K562 (cell line): Measurements from ENCODE around the gene JAG2. TPM values are rescaled to one million over a fixed set of nuclear protein-coding genes. Genes with fewer than 3 reads are reported as not detected.

Source experiments
- ATAC-seq: fragments of 200-7000 bp; cut with Tn5 transposase; 3 replicates; pipeline ENCODE4 v1.9.1; 2020; ENCODE audit warnings: moderate library complexity
- BruUV-seq: library from RNA; stranded (reverse); fragments of 400-500 nt; replicated peaks from 2 replicates; lab custom pipeline; 2021; lab: Mats Ljungman, UMichigan
- CTCF ChIA-PET: fragments of 300-600 bp; formaldehyde crosslinking; extraction: SDS; loops from one replicate; lab custom pipeline; 2021; ENCODE audit warnings: low intra/inter-chr PET ratio; lab: Yijun Ruan, JAX
- POLR2A ChIA-PET: fragments of 300-600, 350-650 bp; sonication (Branson Sonifier 250); formaldehyde crosslinking; extraction: SDS; loops from one replicate; lab custom pipeline; 2021; ENCODE audit warnings: antibody characterized with exemption, inconsistent platforms; lab: Yijun Ruan, JAX
- DNase-seq, 4 experiments: peaks; one replicate each; pipeline versions ENCODE4 v3.0.0 to v3.0.0-alpha.2; 2011 to 2018; ENCODE audit warnings: low spot score in 3 of 4, mixed read lengths in 3 of 4; ENCODE audit errors: extremely low read depth in 1 of 4
- FAIRE-seq: peaks from 2 replicates; lab custom pipeline; 2011; peaks lifted over from hg19 to GRCh38; lab: Jason Lieb, UNC
- H2AFZ ChIP-seq: 2 replicates; pipeline ENCODE4 v1.6.0; 2011; ENCODE audit warnings: low read depth, low read length, control low read depth, inconsistent platforms
- H3K27ac ChIP-seq: fragments of 200-600 bp; 3 replicates; pipeline ENCODE4 v1.8.0; 2011; ENCODE audit warnings: low read depth, mild to moderate bottlenecking, control low read depth, inconsistent platforms, low read length, moderate library complexity, mixed read lengths; ENCODE audit errors: extremely low read depth
- H3K27me3 ChIP-seq, 2 experiments: fragments of 300-600 bp in 1 of 2; 2 replicates in 1 of 2; 3 replicates in 1 of 2; pipeline versions ENCODE4 v1.6.0 to v1.8.0; 2011; ENCODE audit warnings: inconsistent platforms in 2 of 2, low read length in 2 of 2, mild to moderate bottlenecking in 1 of 2, mixed read lengths in 1 of 2, moderate library complexity in 1 of 2; ENCODE audit not compliant: control insufficient read depth in 2 of 2, insufficient read depth in 2 of 2
- H3K36me3 ChIP-seq: fragments of 300-600 bp; 3 replicates; pipeline ENCODE4 v1.8.0; 2011; ENCODE audit warnings: mild to moderate bottlenecking, low read length, inconsistent platforms; ENCODE audit not compliant: control insufficient read depth, insufficient read depth
- H3K4me1 ChIP-seq, 2 experiments: fragments of 200-600 bp in 1 of 2; replicated peaks in 1 of 2; 2 replicates in 1 of 2; 3 replicates in 1 of 2; pipeline versions ENCODE4 v1.5.1 to v1.8.0; 2011; ENCODE audit warnings: inconsistent platforms in 2 of 2, low read length in 2 of 2, mild to moderate bottlenecking in 1 of 2, mixed read lengths in 1 of 2, moderate library complexity in 1 of 2; ENCODE audit not compliant: control insufficient read depth in 2 of 2, insufficient read depth in 2 of 2
- H3K4me2 ChIP-seq: 2 replicates; pipeline ENCODE4 v1.6.1; 2011; ENCODE audit warnings: low read length, control low read depth, inconsistent platforms, mixed read lengths; ENCODE audit not compliant: insufficient read depth
- H3K4me3 ChIP-seq: fragments of 200-600 bp; sonication (generic), shearing (Covaris generic); 2 replicates; pipeline ENCODE4 v1.5.1; 2016; ENCODE audit warnings: control low read depth, inconsistent platforms
- H3K79me2 ChIP-seq: fragments of 200-600 bp; 3 replicates; pipeline ENCODE4 v1.8.0; 2011; ENCODE audit warnings: low read length, inconsistent platforms; ENCODE audit not compliant: control insufficient read depth, insufficient read depth
- H3K9ac ChIP-seq, 2 experiments: 2 replicates each; pipeline versions ENCODE4 v1.6.0 to v1.6.1; 2011; ENCODE audit warnings: low read depth in 2 of 2, low read length in 2 of 2, control low read depth in 1 of 2, inconsistent platforms in 1 of 2, mild to moderate bottlenecking in 1 of 2, mixed read lengths in 1 of 2; ENCODE audit not compliant: insufficient read depth in 1 of 2
- H3K9me1 ChIP-seq: one replicate; pipeline ENCODE4 v1.6.0; 2011; ENCODE audit warnings: inconsistent platforms, mild to moderate bottlenecking, low read length, moderate library complexity; ENCODE audit not compliant: control insufficient read depth, insufficient read depth
- H3K9me3 ChIP-seq: replicated peaks from 2 replicates; pipeline ENCODE4 v1.5.1; 2011; ENCODE audit warnings: low read depth, low read length, inconsistent platforms; ENCODE audit not compliant: control insufficient read depth, insufficient read depth
- H4K20me1 ChIP-seq: replicated peaks from 2 replicates; pipeline ENCODE4 v1.6.1; 2011; ENCODE audit warnings: low read length, inconsistent platforms, mixed read lengths; ENCODE audit not compliant: control insufficient read depth, insufficient read depth
- BRD4 ChIP-seq: fragments of 200-600 bp; sonication (generic); IDR thresholded peaks from 2 replicates; pipeline ENCODE4 v1.6.1; 2017; ENCODE audit warnings: inconsistent platforms
- ETS1 ChIP-seq: conservative IDR thresholded peaks from 2 replicates; pipeline ENCODE4 v1.6.1; 2011; ENCODE audit warnings: low read depth, mild to moderate bottlenecking, low read length; ENCODE audit not compliant: control insufficient read depth
- GABPB2 ChIP-seq: fragments of 250-450 bp; sonication (Bioruptor Pico); conservative IDR thresholded peaks from 2 replicates; pipeline ENCODE4 v1.5.1; 2021; ENCODE audit warnings: mild to moderate bottlenecking
- HMG20B ChIP-seq: fragments of 250-450 bp; sonication (Bioruptor Pico); IDR thresholded peaks from 2 replicates; pipeline ENCODE4 v1.5.0; 2021; ENCODE audit warnings: mild to moderate bottlenecking
- JUND ChIP-seq, 2 experiments: IDR thresholded peaks; 2 replicates in 1 of 2; 3 replicates in 1 of 2; pipeline ENCODE4 v1.6.1; 2011; ENCODE audit warnings: borderline replicate concordance in 2 of 2, low read depth in 2 of 2, low read length in 2 of 2, improper control_type of control experiment in 1 of 2, missing biosample characterization in 1 of 2, missing genetic modification characterization in 1 of 2, missing genetic modification reagents in 1 of 2
- L3MBTL2 ChIP-seq: fragments of 450-650 bp; IDR thresholded peaks from 2 replicates; pipeline ENCODE4 v1.6.1; 2016; ENCODE audit warnings: mild to moderate bottlenecking, moderate library complexity
- MEIS2 ChIP-seq: fragments of 450-650 bp; IDR thresholded peaks from 2 replicates; pipeline ENCODE4 v1.6.1; 2014; ENCODE audit warnings: mild to moderate bottlenecking; ENCODE audit not compliant: partially characterized antibody
- NFIX ChIP-seq: fragments of 250-450 bp; sonication (Bioruptor Pico); IDR thresholded peaks from 2 replicates; pipeline ENCODE4 v1.4.0; 2020; ENCODE audit warnings: low read depth, mild to moderate bottlenecking, moderate library complexity
- SAFB ChIP-seq: fragments of 200-400 bp; formaldehyde crosslinking; IDR thresholded peaks from 2 replicates; pipeline ENCODE4 v1.6.1; 2017; ENCODE audit warnings: low read depth, low read length, borderline replicate concordance
- SNIP1 ChIP-seq: fragments of 450-650 bp; IDR thresholded peaks from 2 replicates; pipeline ENCODE4 v1.7.1; 2017; ENCODE audit warnings: low read depth, mild to moderate bottlenecking
- ZBTB7A ChIP-seq: IDR thresholded peaks from 2 replicates; pipeline ENCODE4 v1.6.1; 2011; ENCODE audit warnings: low read depth, mild to moderate bottlenecking, low read length, moderate library complexity, borderline replicate concordance; ENCODE audit not compliant: control insufficient read depth
- ZNF165 ChIP-seq: fragments of 250-450 bp; sonication (Bioruptor Pico); IDR thresholded peaks from 2 replicates; pipeline ENCODE4 v1.4.0; 2020; ENCODE audit warnings: borderline replicate concordance
- WGBS: fragments of 100-300 bp; shearing (Covaris generic); methylation state at CpG from one replicate; pipeline ENCODE4 v1.1.6; 2016; ENCODE audit warnings: low coverage, mixed read lengths; ENCODE audit not compliant: insufficient coverage; ENCODE audit errors: missing lambda C conversion rate; 5-methylcytosine and 5-hydroxymethylcytosine counted together
- in situ Hi-C: fragments of 300-500 bp; cut with MboI; formaldehyde crosslinking; loops from 4 replicates; pipeline ENCODE4 v1.15.0; 2018; ENCODE audit warnings: inconsistent platforms, mixed read lengths
- intact Hi-C: fragments of 100-400 bp; cut with micrococcal nuclease; formaldehyde crosslinking; loops from 2 replicates; pipeline ENCODE4 v1.14.2; 2022
- polyA plus RNA-seq, 8 experiments: library from polyadenylated mRNA; depleted of rRNA in 4 of 8; stranded (reverse) in 5 of 8; unstranded in 3 of 8; fragments of >200 nt; fragmentation: Nextera tagmentation in 2 of 8; fragmentation: Illumina TruSeq in 1 of 8; extraction: Ambion mirVana in 2 of 8; extraction: Trizol in 1 of 8; gene quantifications; 2 replicates each; pipeline versions ENCODE4 v1.2.1 to v1.2.3, GENCODE V29; 2011 to 2014; ENCODE audit warnings: inconsistent platforms in 1 of 8, missing spikeins in 1 of 8
- total RNA-seq, 7 experiments: library from RNA; depleted of rRNA in 6 of 7; stranded (reverse); fragments of >200 nt in 6 of 7; fragmentation: Illumina TruSeq in 2 of 7; extraction: Trizol in 2 of 7; gene quantifications; 2 replicates each; pipeline versions ENCODE4 v1.2.1 to v1.2.3, GENCODE V29; 2011 to 2021; ENCODE audit warnings: low replicate concordance in 1 of 7

The JAG2 gene
- total and polyA plus RNA-seq, 9 of the 15 experiments (the other 6 are each of a cell fraction or from before 2014, with no cell fraction given): 0.25 to 48.4 (median 8.6) TPM

DNA sequence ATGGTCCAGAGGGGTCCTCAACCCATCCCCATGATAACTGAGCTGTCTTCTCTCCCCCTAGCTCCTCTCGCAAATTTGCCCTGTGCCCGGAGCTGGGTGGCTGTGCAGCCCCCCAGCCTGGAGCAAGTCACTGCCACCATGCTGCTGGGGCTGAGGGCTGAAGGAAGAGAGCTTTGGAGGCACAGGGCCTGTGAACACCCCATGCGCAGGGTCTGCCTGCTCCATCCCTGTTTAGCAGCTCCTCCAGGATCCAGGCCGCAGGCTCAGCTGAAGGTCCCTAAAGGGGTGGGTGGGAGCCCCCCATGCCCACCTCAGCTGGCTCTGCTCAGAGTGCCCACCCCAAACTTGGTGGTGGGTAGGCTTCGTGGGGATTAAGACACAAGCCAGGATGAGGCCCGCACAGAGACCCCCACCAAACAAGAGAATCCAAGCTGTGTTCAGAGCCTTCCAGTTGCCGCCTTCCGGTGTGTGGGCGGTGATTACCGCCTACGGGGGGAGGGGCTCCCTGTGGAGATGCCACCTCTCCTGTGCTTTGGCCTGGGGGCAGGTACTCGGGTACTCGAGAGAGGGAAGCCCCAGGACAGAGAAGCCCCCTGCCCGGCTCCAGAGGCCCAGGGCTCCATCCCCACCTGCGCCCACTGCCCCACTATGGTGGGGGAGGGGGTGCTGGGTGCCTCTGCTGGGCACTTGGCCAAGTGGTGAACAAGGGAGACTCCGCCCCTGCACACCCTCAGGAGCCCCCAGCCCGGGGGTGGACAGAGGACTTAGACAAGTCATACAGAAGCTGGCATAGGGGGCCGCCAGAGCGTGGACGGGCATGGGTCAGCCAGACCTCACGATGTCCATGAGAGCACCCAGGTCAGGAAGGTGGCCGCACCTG lies 1.4 kb upstream of the JAG2 start:
- DNase-seq (no peak), ATAC-seq (no peak), FAIRE-seq (no peak)
- Histone ChIP-seq H3K4me1 (peaks cover 10 to 75% of the 10 kb centered on the region in 2 experiments; a peak in 4 of 5 replicates), H3K4me2 (no peak overlapping the region), H3K9ac (peak overlapping the region in 1 of 2 experiments; percentile 79; a peak in 1 of 4 replicates), H3K27me3 (no peaks in the 10 kb centered on the region), H3K9me1 (no peaks in the 10 kb centered on the region), H3K27ac (no peak overlapping the region), H2AFZ (no peak overlapping the region), H3K79me2 (peaks cover 28% of the 10 kb centered on the region), H3K4me3 (no peak overlapping the region), H4K20me1 (no peaks in the 10 kb centered on the region; the same call in 1 of the 2 replicates), H3K9me3 (no peaks in the 10 kb centered on the region), H3K36me3 (peaks cover 8% of the 10 kb centered on the region; the same call in 1 of the 3 replicates)
- CTCF ChIA-PET: interaction anchor here (0.6 kb wide), 1 partner anchor 94 kb away, joined by 4 read pairs; no protein-coding TSS in a partner anchor
- TF ChIP-seq GABPB2 (CRISPR knock-in tag): no peak
- TF ChIP-seq L3MBTL2: no peak
- intact Hi-C loops: no loop called here
- POLR2A ChIA-PET: interaction anchor here (0.6 kb wide), 1 partner anchor 21 kb away, joined by 3 read pairs; no protein-coding TSS in a partner anchor
- 52% methylated on average over 10 of the region's 22 CpGs for WGBS
- in situ Hi-C loops: no loop called here
- no TSS peak for BruUV-seq

DNA sequence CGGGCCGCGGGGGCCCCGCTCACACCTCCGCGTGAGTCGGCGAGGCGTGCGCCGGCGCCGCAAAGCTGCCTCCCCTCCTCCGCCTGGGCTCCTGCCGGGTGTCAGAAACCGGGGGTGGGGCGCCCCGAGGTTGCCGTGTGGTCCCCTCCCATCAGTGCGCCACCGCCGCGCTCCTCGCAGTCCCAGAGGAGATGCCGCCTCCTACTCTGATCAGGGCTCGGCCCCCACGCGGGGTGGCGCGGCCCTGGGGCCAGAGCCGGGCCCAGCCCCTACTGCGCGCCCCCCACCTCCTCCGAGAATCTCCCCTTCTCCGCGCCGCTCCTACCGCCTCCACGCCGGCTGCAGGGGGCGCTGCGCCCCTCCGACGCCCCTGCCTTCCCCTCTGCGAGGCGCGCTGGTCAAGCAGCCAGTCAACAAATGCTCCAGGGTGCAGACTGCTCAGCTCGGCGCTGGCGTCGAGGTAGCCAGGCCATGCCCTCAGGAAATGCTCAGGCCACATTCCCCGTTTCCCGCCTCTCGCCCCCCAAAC lies 467 bp upstream of the JAG2 start:
- peak overlapping the region; percentile 79 for H2AFZ ChIP-seq
- POLR2A ChIA-PET: interaction anchor here (1.0 kb wide), 1 partner anchor 132 kb away, joined by 4 read pairs; the partner anchor contains the start of gene BRF1
- no peaks in the 10 kb centered on the region for H3K27me3 ChIP-seq
- FAIRE-seq (no peak), DNase-seq (peak; percentile 73 to 82 (median 78)), ATAC-seq (peak; percentile 82)
- H3K36me3 ChIP-seq: peaks cover 8% of the 10 kb centered on the region; the same call in 1 of the 3 replicates
- CTCF ChIA-PET: no interaction called here
- no peak overlapping the region for H3K27ac ChIP-seq
- BruUV-seq: no TSS peak
- H3K9ac ChIP-seq: peak overlapping the region in 1 of 2 experiments; percentile 79; a peak in 2 of 4 replicates
- H3K9me1 ChIP-seq: no peaks in the 10 kb centered on the region
- intact Hi-C loops (no loop called here), in situ Hi-C loops (no loop called here)
- peaks cover 10 to 85% of the 10 kb centered on the region in 2 experiments; a peak in 4 of 5 replicates for H3K4me1 ChIP-seq
- peak overlapping the region; percentile 60; the same call in 1 of the 2 replicates for H3K4me2 ChIP-seq
- no peaks in the 10 kb centered on the region; the same call in 1 of the 2 replicates for H4K20me1 ChIP-seq
- H3K79me2 ChIP-seq: peaks cover 38% of the 10 kb centered on the region
- peak overlapping the region; percentile 35 for H3K4me3 ChIP-seq
- no CpG with 5 or more reads among the region's 54 CpGs for WGBS
- H3K9me3 ChIP-seq: no peaks in the 10 kb centered on the region
- TF ChIP-seq ZBTB7A (peak; percentile 93), MEIS2 (no peak), ZNF165 (CRISPR knock-in tag) (no peak), SAFB (0 out of 2 replicates have a peak, but pooled peaks have one; percentile 30), HMG20B (CRISPR knock-in tag) (no peak), ETS1 (0 out of 2 replicates have a peak, but pooled peaks have one; percentile 19), JUND (IDR thresholded peaks at IDR 0.05; ENCODE audit: borderline replicate concordance, low read depth, low read length) (no peak), JUND (tag; IDR thresholded peaks at IDR 0.05; ENCODE audit: borderline replicate concordance, low read depth, low read length) (no peak), BRD4 (no peak), NFIX (no peak), SNIP1 (no peak)
